ENCODE data around the gene ASTN2. TPM values are rescaled to one million over a fixed set of nuclear protein-coding genes. Genes with fewer than 3 reads are reported as not detected.

The ASTN2 gene
- total RNA-seq, 2 experiments from 2014 or later: 1.7 to 4.2 TPM

- Histone ChIP-seq H3K36me3 (ENCODE audit: insufficient read depth, low read length) (no peaks in the 10 kb centered on the region), H3K4me2 (ENCODE audit: low read length) (no peak overlapping the region), H4K20me1 (ENCODE audit: insufficient read depth, low read length) (no peaks in the 10 kb centered on the region), H3K79me2 (ENCODE audit: insufficient read depth, low read depth, low read length) (no peaks in the 10 kb centered on the region), H3K4me3 (ENCODE audit: low read depth, low read length, poor library complexity, severe bottlenecking) (no peak overlapping the region), H2AFZ (ENCODE audit: low read length) (no peak overlapping the region), H3K4me1 (ENCODE audit: insufficient read depth, low read length, poor library complexity, severe bottlenecking) (no peaks in the 10 kb centered on the region), H3K27ac (ENCODE audit: low read depth, low read length, poor library complexity, severe bottlenecking) (no peak overlapping the region), H3K9me2 (ENCODE audit: insufficient read depth, low read length) (no peaks in the 10 kb centered on the region), H3K9me3 (ENCODE audit: low read length) (no peaks in the 10 kb centered on the region)
- POLR2A ChIA-PET: no interaction called here
- intact Hi-C loops (cut with micrococcal nuclease; ENCODE audit: unreplicated experiment): no loop called here
- no TSS peak for BruUV-seq (replicated peaks)
- DNase-seq (ENCODE audit: low spot score): no peak
- CTCF ChIA-PET (ENCODE audit: unreplicated experiment): no interaction called here
- no peak for TF ChIP-seq CTCF (conservative IDR thresholded peaks at IDR 0.05; ENCODE audit: low read length)
- no peak for TF ChIP-seq EZH2phosphoT487 (IDR thresholded peaks at IDR 0.05; ENCODE audit: borderline replicate concordance, low read depth, low read length)
Observed at GRCh38 chr9:116654059-116654355, 760.9 kb downstream of the ASTN2 start.

- Histone ChIP-seq H3K9me3 (ENCODE audit: low read length) (no peaks in the 10 kb centered on the region), H2AFZ (ENCODE audit: low read length) (no peak overlapping the region), H3K79me2 (ENCODE audit: insufficient read depth, low read depth, low read length) (no peaks in the 10 kb centered on the region), H4K20me1 (ENCODE audit: insufficient read depth, low read length) (no peaks in the 10 kb centered on the region), H3K9me2 (ENCODE audit: insufficient read depth, low read length) (no peaks in the 10 kb centered on the region), H3K36me3 (ENCODE audit: insufficient read depth, low read length) (no peaks in the 10 kb centered on the region), H3K4me2 (ENCODE audit: low read length) (no peak overlapping the region), H3K27ac (ENCODE audit: low read depth, low read length, poor library complexity, severe bottlenecking) (no peak overlapping the region), H3K4me3 (ENCODE audit: low read depth, low read length, poor library complexity, severe bottlenecking) (no peak overlapping the region), H3K4me1 (ENCODE audit: insufficient read depth, low read length, poor library complexity, severe bottlenecking) (no peaks in the 10 kb centered on the region)
- CTCF ChIA-PET (ENCODE audit: unreplicated experiment): no interaction called here
- TF ChIP-seq EZH2phosphoT487 (IDR thresholded peaks at IDR 0.05; ENCODE audit: borderline replicate concordance, low read depth, low read length): no peak
- no peak for TF ChIP-seq CTCF (conservative IDR thresholded peaks at IDR 0.05; ENCODE audit: low read length)
- BruUV-seq (replicated peaks): no TSS peak
- no peak for DNase-seq (ENCODE audit: low spot score)
- POLR2A ChIA-PET: no interaction called here
- intact Hi-C loops (cut with micrococcal nuclease; ENCODE audit: unreplicated experiment): no loop called here
Observed at GRCh38 chr9:116653348-116654058, 761.4 kb downstream of the ASTN2 start.

- intact Hi-C loops (cut with micrococcal nuclease; ENCODE audit: unreplicated experiment): no loop called here
- no TSS peak for BruUV-seq (replicated peaks)
- Histone ChIP-seq H3K27ac (ENCODE audit: low read depth, low read length, poor library complexity, severe bottlenecking) (no peak overlapping the region), H3K4me3 (ENCODE audit: low read depth, low read length, poor library complexity, severe bottlenecking) (no peak overlapping the region), H3K4me2 (ENCODE audit: low read length) (no peak overlapping the region), H3K9me3 (ENCODE audit: low read length) (no peaks in the 10 kb centered on the region), H3K9me2 (ENCODE audit: insufficient read depth, low read length) (no peaks in the 10 kb centered on the region), H3K4me1 (ENCODE audit: insufficient read depth, low read length, poor library complexity, severe bottlenecking) (no peaks in the 10 kb centered on the region), H4K20me1 (ENCODE audit: insufficient read depth, low read length) (no peaks in the 10 kb centered on the region), H3K36me3 (ENCODE audit: insufficient read depth, low read length) (no peaks in the 10 kb centered on the region), H3K79me2 (ENCODE audit: insufficient read depth, low read depth, low read length) (no peaks in the 10 kb centered on the region), H2AFZ (ENCODE audit: low read length) (no peak overlapping the region)
- no peak for DNase-seq (ENCODE audit: low spot score)
- TF ChIP-seq CTCF (conservative IDR thresholded peaks at IDR 0.05; ENCODE audit: low read length): no peak
- ChIA-PET CTCF (ENCODE audit: unreplicated experiment) (no interaction called here), POLR2A (no interaction called here)
Observed at GRCh38 chr9:116647515-116647809, 767.4 kb downstream of the ASTN2 start.
